Neural cell (in vitro differentiated cells): Measurements from ENCODE around the gene HADHB.
"Not testable (repeated sequence)": the region's sequence is repeated elsewhere in the genome, so short reads cannot be mapped to it uniquely, and the experiment has no call there.

Experiments
- CTCF ChIP-seq: fragments of 450-650 bp; IDR thresholded peaks from 2 replicates; pipeline ENCODE4 v1.5.1; 2014; ENCODE audit warnings: antibody characterized with exemption, mild to moderate bottlenecking, moderate library complexity; ENCODE audit not compliant: poor library complexity, severe bottlenecking
- EP300 ChIP-seq: fragments of 450-650 bp; conservative IDR thresholded peaks from 2 replicates; pipeline ENCODE4 v1.6.1; 2014; ENCODE audit warnings: antibody characterized with exemption, mild to moderate bottlenecking, moderate library complexity; ENCODE audit not compliant: poor library complexity, severe bottlenecking
- EZH2 ChIP-seq: fragments of 200-600, 300-800 bp; shearing (Covaris generic), sonication (generic); IDR thresholded peaks from 2 replicates; pipeline ENCODE4 v1.6.1; 2014; ENCODE audit warnings: antibody characterized with exemption, low read length, borderline replicate concordance, mild to moderate bottlenecking; ENCODE audit not compliant: insufficient read depth, poor library complexity, severe bottlenecking
- MXI1 ChIP-seq: fragments of 450-650 bp; conservative IDR thresholded peaks from 2 replicates; pipeline ENCODE4 v1.6.1; 2014; ENCODE audit warnings: antibody characterized with exemption, mild to moderate bottlenecking; ENCODE audit not compliant: poor library complexity, severe bottlenecking
- REST ChIP-seq: IDR thresholded peaks from 2 replicates; pipeline ENCODE4 v1.6.1; 2012; ENCODE audit warnings: borderline replicate concordance
- TAF1 ChIP-seq: IDR thresholded peaks from 2 replicates; pipeline ENCODE4 v1.6.1; 2012; ENCODE audit warnings: low read depth

GRCh38 chr2:26258836-26259235, 14.1 kb downstream of the HADHB start:
- not testable (repeated sequence) for TF ChIP-seq CTCF, TAF1, EZH2, EP300, REST, MXI1
